Natural killer cell (primary cell): ENCODE data around the gene SP140. TPM values are rescaled to one million over a fixed set of nuclear protein-coding genes. Genes with fewer than 3 reads are reported as not detected.

Experiments
- ATAC-seq, 3 donors: fragments of 150-1000 bp in 2 of 3; fragments of 200-7000 bp in 1 of 3; cut with Tn5 transposase; 1 replicate in 1 of 3; 2 replicates in 2 of 3; pipeline ENCODE4 v1.10.0; 2021; ENCODE audit warnings: mild to moderate bottlenecking in 2 of 3, moderate library complexity in 2 of 3
- DNase-seq, 2 donors: peaks; one replicate each; pipeline versions ENCODE4 v3.0.0 to v3.0.0-alpha.2; 2013 to 2021; ENCODE audit warnings: mixed read lengths in 1 of 2
- H3K27ac ChIP-seq: one replicate; pipeline ENCODE4 v1.5.1; 2013; ENCODE audit warnings: mild to moderate bottlenecking, low read length
- H3K27me3 ChIP-seq: one replicate; pipeline ENCODE4 v1.6.1; 2013; ENCODE audit warnings: low read length; ENCODE audit not compliant: control insufficient read depth, insufficient read depth
- H3K36me3 ChIP-seq: one replicate; pipeline ENCODE4 v1.6.1; 2013; ENCODE audit warnings: low read length; ENCODE audit not compliant: control insufficient read depth, insufficient read depth
- H3K4me1 ChIP-seq: one replicate; pipeline ENCODE4 v1.6.1; 2013; ENCODE audit warnings: low read length; ENCODE audit not compliant: control insufficient read depth, insufficient read depth
- H3K4me3 ChIP-seq: one replicate; pipeline ENCODE4 v1.5.1; 2013; ENCODE audit warnings: low read length
- H3K9me3 ChIP-seq: one replicate; pipeline ENCODE4 v1.6.1; 2013; ENCODE audit warnings: low read length; ENCODE audit not compliant: control insufficient read depth, insufficient read depth
- H3K27ac Mint-ChIP-seq, 2 donors: one replicate each; pipeline ENCODE4 v1.8.0; 2022; ENCODE audit warnings: mild to moderate bottlenecking in 2 of 2, mixed read lengths in 2 of 2, moderate library complexity in 1 of 2
- H3K27me3 Mint-ChIP-seq, 2 donors: one replicate each; pipeline ENCODE4 v1.8.0; 2022; ENCODE audit warnings: low read depth in 2 of 2, mixed read lengths in 2 of 2
- H3K36me3 Mint-ChIP-seq: one replicate; pipeline ENCODE4 v1.8.0; 2022; ENCODE audit warnings: mixed read lengths
- H3K4me1 Mint-ChIP-seq, 2 donors: one replicate each; pipeline ENCODE4 v1.8.0; 2022; ENCODE audit warnings: mixed read lengths in 2 of 2
- H3K4me3 Mint-ChIP-seq: one replicate; pipeline ENCODE4 v1.8.0; 2022; ENCODE audit warnings: mild to moderate bottlenecking, moderate library complexity, mixed read lengths
- H3K9me3 Mint-ChIP-seq, 2 donors: one replicate each; pipeline ENCODE4 v1.8.0; 2022; ENCODE audit warnings: mixed read lengths in 2 of 2
- CTCF ChIP-seq: fragments of 200-600 bp; IDR thresholded peaks from one replicate; pipeline ENCODE4 v1.8.0; 2022; ENCODE audit warnings: antibody characterized with exemption
- WGBS: methylation state at CpG from one replicate; pipeline ENCODE4 v1.1.7; 2013; ENCODE audit warnings: missing lambda C conversion rate; ENCODE audit not compliant: insufficient coverage; 5-methylcytosine and 5-hydroxymethylcytosine counted together
- intact Hi-C: fragments of 100-400 bp; cut with micrococcal nuclease; formaldehyde crosslinking; loops from one replicate; pipeline ENCODE4 v1.14.2; 2022
- total RNA-seq, 4 donors: library from RNA; stranded (reverse); fragments of 120-200 nt in 1 of 4; gene quantifications; one replicate each; pipeline versions ENCODE4 v1.2.3 to v1.2.4, GENCODE V29; 2013 to 2022

Gene SP140
- total RNA-seq, 3 donors from 2014 or later (not counting 1 experiment from before 2014, with no cell fraction given): 69.1 to 89.9 (median 77.4) TPM

- Mint-ChIP-seq H3K4me3 (peak overlapping the region; percentile 92), H3K9me3 (peaks cover 3 to 5% of the 10 kb centered on the region in 2 donors), H3K4me1 (peaks cover 55 to 66% of the 10 kb centered on the region in 2 donors), H3K36me3 (peaks cover 14% of the 10 kb centered on the region), H3K27ac (peak overlapping the region; percentile 99 to 100), H3K27me3 (no peaks in the 10 kb centered on the region)
- peaks cover 37% of the 10 kb centered on the region for H3K4me1 ChIP-seq
- peak; percentile 11 to 42 (median 32) for ATAC-seq
- DNase-seq: peak in 1 of 2 donors; percentile 60
- WGBS: 43% methylated on average over 3 of the region's 4 CpGs
- H3K4me3 ChIP-seq: peak overlapping the region; percentile 56
- H3K36me3 ChIP-seq: peaks cover 10% of the 10 kb centered on the region
- H3K27ac ChIP-seq: peak overlapping the region; percentile 90
- TF ChIP-seq CTCF: no peak
- no peaks in the 10 kb centered on the region for H3K27me3 ChIP-seq
- peaks cover 3% of the 10 kb centered on the region for H3K9me3 ChIP-seq
- intact Hi-C loops: loop anchor here (5.0 kb wide), 2 partner anchors 101 to 191 kb away; partner anchors contain the start of genes SP100 and SP140L
These were observed 565 bp downstream of the SP140 start for GRCh38 chr2:230226051-230226551.

GRCh38 chr2:230227216-230227615 lies 1.7 kb downstream of the SP140 start:
- H3K9me3 ChIP-seq: peaks cover 3% of the 10 kb centered on the region
- Mint-ChIP-seq H3K27ac (peak overlapping the region; percentile 99 to 100), H3K36me3 (peaks cover 19% of the 10 kb centered on the region), H3K27me3 (no peaks in the 10 kb centered on the region), H3K4me3 (peak overlapping the region; percentile 85), H3K4me1 (peaks cover 64 to 68% of the 10 kb centered on the region in 2 donors), H3K9me3 (peaks cover 3 to 5% of the 10 kb centered on the region in 2 donors)
- peak overlapping the region; percentile 52 for H3K27ac ChIP-seq
- peaks cover 36% of the 10 kb centered on the region for H3K4me1 ChIP-seq
- no peaks in the 10 kb centered on the region for H3K27me3 ChIP-seq
- ATAC-seq (no peak), DNase-seq (peak in 1 of 2 donors; percentile 44)
- no peak for TF ChIP-seq CTCF
- WGBS: 29% methylated on average over 2 of the region's 3 CpGs
- peaks cover 13% of the 10 kb centered on the region for H3K36me3 ChIP-seq
- intact Hi-C loops: loop anchor here (5.0 kb wide), 2 partner anchors 100 to 190 kb away; partner anchors contain the start of genes SP100 and SP140L
- peak overlapping the region; percentile 24 for H3K4me3 ChIP-seq

- peaks cover 3 to 5% of the 10 kb centered on the region in 2 donors for H3K9me3 Mint-ChIP-seq
- Histone ChIP-seq H3K4me1 (peaks cover 24% of the 10 kb centered on the region), H3K9me3 (peaks cover 3% of the 10 kb centered on the region), H3K27me3 (no peaks in the 10 kb centered on the region), H3K36me3 (peaks cover 15% of the 10 kb centered on the region), H3K27ac (no peak overlapping the region), H3K4me3 (no peak overlapping the region)
- no peaks in the 10 kb centered on the region for H3K27me3 Mint-ChIP-seq
- peaks cover 58 to 74% of the 10 kb centered on the region in 2 donors for H3K4me1 Mint-ChIP-seq
- no peak overlapping the region for H3K4me3 Mint-ChIP-seq
- intact Hi-C loops: no loop called here
- 82% methylated on average over 2 of the region's 3 CpGs for WGBS
- no peak for ATAC-seq
- H3K27ac Mint-ChIP-seq: no peak overlapping the region
- H3K36me3 Mint-ChIP-seq: peaks cover 19% of the 10 kb centered on the region
- no peak for TF ChIP-seq CTCF
- no peak for DNase-seq
These were observed 4.6 kb downstream of the SP140 start for GRCh38 chr2:230230087-230230486.
